ENCODE measurements around the gene SUCLA2. TPM values are rescaled to one million over a fixed set of nuclear protein-coding genes. Genes with fewer than 3 reads are reported as not detected.

SUCLA2 gene
- total and polyA plus RNA-seq, 9 of the 15 experiments (the other 6 are each of a cell fraction or from before 2014, with no cell fraction given), result 23.3 to 52.9 (median 35.8) TPM

DNA sequence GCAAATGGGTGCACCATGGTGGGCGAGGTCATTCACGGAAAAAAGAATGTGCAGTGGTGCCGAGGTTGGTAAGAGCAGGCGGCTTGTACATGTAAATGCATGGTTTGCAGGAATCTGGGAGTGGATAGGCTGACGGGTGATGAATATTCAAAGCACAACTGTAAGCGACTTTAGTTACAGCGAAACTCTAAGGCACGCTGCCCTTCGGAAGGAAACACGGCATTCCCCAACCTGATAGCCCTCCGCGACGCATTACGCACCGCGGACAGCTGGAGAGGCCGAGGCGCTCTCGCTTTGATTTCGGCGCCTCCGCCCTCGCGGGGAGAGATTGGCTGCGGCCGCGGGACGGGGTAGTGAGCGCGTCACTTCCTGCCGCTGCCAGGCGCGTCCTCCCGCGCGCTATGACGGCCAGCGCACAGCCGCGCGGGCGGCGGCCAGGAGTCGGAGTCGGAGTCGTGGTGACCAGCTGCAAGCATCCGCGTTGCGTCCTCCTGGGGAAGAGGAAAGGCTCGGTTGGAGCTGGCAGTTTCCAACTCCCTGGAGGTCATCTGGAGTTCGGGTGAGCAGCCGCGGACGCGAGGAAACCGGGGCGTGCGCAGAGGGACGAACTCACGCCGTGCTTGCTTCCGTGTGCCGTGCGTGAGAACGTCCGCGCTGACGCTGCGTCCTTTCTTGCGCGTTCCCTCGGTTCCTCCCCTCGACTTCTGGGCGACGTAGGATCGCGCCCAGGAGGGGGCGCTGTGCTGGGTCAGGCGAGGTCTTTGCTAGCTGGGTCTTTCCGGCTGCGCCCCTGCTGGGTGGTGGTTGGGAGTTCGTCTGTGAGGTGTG lies 36.5 kb upstream of the SUCLA2 start, which contains the start of gene NUDT15 (continued):
- no peak for TF ChIP-seq ZNF407 (IDR thresholded peaks at IDR 0.05; ENCODE audit: low read depth)
- TF ChIP-seq E2F4 (CRISPR knock-in tag; IDR thresholded peaks at IDR 0.05; ENCODE audit: low read depth), result peak; percentile 98
- peak; percentile 74 to 88 for TF ChIP-seq MNT (conservative IDR thresholded peaks at IDR 0.05)
- TF ChIP-seq ZNF311 (CRISPR knock-in tag; IDR thresholded peaks at IDR 0.05), result no peak
- TF ChIP-seq GMEB1 (CRISPR knock-in tag; IDR thresholded peaks at IDR 0.05), result peak; percentile 97
- peak; percentile 78 for TF ChIP-seq ELF1 (tag; IDR thresholded peaks at IDR 0.05)
- no peak for TF ChIP-seq ZNF644 (tag; IDR thresholded peaks at IDR 0.05; ENCODE audit: low read depth)
- TF ChIP-seq RBFOX2 (IDR thresholded peaks at IDR 0.05; ENCODE audit: low read depth, low read length), result peak; percentile 97

Measured in K562 (cell line).